ENCODE data around the gene SYNRG. TPM values are rescaled to one million over a fixed set of nuclear protein-coding genes. Genes with fewer than 3 reads are reported as not detected.
"Not testable (repeated sequence)": the region's sequence is repeated elsewhere in the genome, so short reads cannot be mapped to it uniquely, and the experiment has no call there.

The SYNRG gene
- total RNA-seq, 1 donor from 2014 or later, result 65.4 TPM

GRCh38 chr17:37538981-37539659 is 70.1 kb downstream of the SYNRG start:
- no peak for DNase-seq (ENCODE audit: low spot score)

- no peak for DNase-seq (ENCODE audit: low spot score)
Observed at GRCh38 chr17:37535906-37536305, 73.3 kb downstream of the SYNRG start.

- DNase-seq (ENCODE audit: low spot score), result no peak
Observed at GRCh38 chr17:37532756-37533155, 76.5 kb downstream of the SYNRG start.

GRCh38 chr17:37530420-37530819 is 78.8 kb downstream of the SYNRG start:
- no peak for DNase-seq (ENCODE audit: low spot score)

GRCh38 chr17:37527249-37527851 is 81.9 kb downstream of the SYNRG start:
- no peak for DNase-seq (ENCODE audit: low spot score)

- DNase-seq (ENCODE audit: low spot score), result no peak
Observed at GRCh38 chr17:37523715-37524219, 85.5 kb downstream of the SYNRG start.

- DNase-seq (ENCODE audit: low spot score), result no peak
Observed at GRCh38 chr17:37521821-37522220, 87.4 kb downstream of the SYNRG start.

- no peak for DNase-seq (ENCODE audit: low spot score)
Observed at GRCh38 chr17:37520174-37520573, 89.0 kb downstream of the SYNRG start.

- no peak for DNase-seq (ENCODE audit: low spot score)
Observed at GRCh38 chr17:37519251-37519985, 89.8 kb downstream of the SYNRG start.

- no peak for DNase-seq (ENCODE audit: low spot score)
Observed at GRCh38 chr17:37518826-37519225, 90.4 kb downstream of the SYNRG start.

GRCh38 chr17:37517881-37518280 is 91.3 kb downstream of the SYNRG start:
- DNase-seq (ENCODE audit: low spot score), result no peak

- no peak for DNase-seq (ENCODE audit: low spot score)
Observed at GRCh38 chr17:37516127-37516571, 93.1 kb downstream of the SYNRG start.

GRCh38 chr17:37513711-37514110 is 95.5 kb downstream of the SYNRG start:
- DNase-seq (ENCODE audit: low spot score), result no peak

GRCh38 chr17:37512442-37513068 is 96.7 kb downstream of the SYNRG start:
- no peak for DNase-seq (ENCODE audit: low spot score)

GRCh38 chr17:37511642-37512041 is 97.6 kb downstream of the SYNRG start:
- DNase-seq (ENCODE audit: low spot score), result not testable (repeated sequence)

- no peak for DNase-seq (ENCODE audit: low spot score)
Observed at GRCh38 chr17:37510056-37510455, 99.2 kb downstream of the SYNRG start.

GRCh38 chr17:37507111-37507510 is 102.1 kb downstream of the SYNRG start:
- DNase-seq (ENCODE audit: low spot score), result no peak

GRCh38 chr17:37506678-37507077 is 102.5 kb downstream of the SYNRG start:
- no peak for DNase-seq (ENCODE audit: low spot score)

GRCh38 chr17:37505333-37505732 is 103.9 kb downstream of the SYNRG start:
- no peak for DNase-seq (ENCODE audit: low spot score)

- no peak for DNase-seq (ENCODE audit: low spot score)
Observed at GRCh38 chr17:37503148-37503547, 106.1 kb downstream of the SYNRG start.

GRCh38 chr17:37502009-37502936 is 106.9 kb downstream of the SYNRG start:
- no peak for DNase-seq (ENCODE audit: low spot score)

All from ureter (tissue), 1 donor.